ENCODE measurements around the gene LYZ. TPM values are rescaled to one million over a fixed set of nuclear protein-coding genes. Genes with fewer than 3 reads are reported as not detected.

Gene LYZ
- total and polyA plus RNA-seq, 9 of the 15 experiments (the other 6 are each of a cell fraction or from before 2014, with no cell fraction given), result 27.2 to 96.3 (median 42.1) TPM

GRCh38 chr12:69359531-69360347 lies 11.6 kb downstream of the LYZ start, which contains the start of gene YEATS4 (continued):
- TF ChIP-seq TFAP4 (CRISPR knock-in tag; IDR thresholded peaks at IDR 0.05; ENCODE audit: borderline replicate concordance) (peak; percentile 87), FOXA3 (CRISPR knock-in tag; conservative IDR thresholded peaks at IDR 0.05 in 1 of 2, IDR thresholded peaks at IDR 0.05 in 1 of 2) (no peak), U2AF1 (optimal IDR thresholded peaks at IDR 0.05; ENCODE audit: low read depth, low read length) (no peak), GMEB1 (CRISPR knock-in tag; IDR thresholded peaks at IDR 0.05) (peak; percentile 71), TEAD2 (tag; IDR thresholded peaks at IDR 0.05) (no peak), ZNF12 (CRISPR knock-in tag; IDR thresholded peaks at IDR 0.05) (0 out of 2 replicates have a peak, but pooled peaks have one; percentile 45), WHSC1 (IDR thresholded peaks at IDR 0.05; ENCODE audit: low read length) (no peak), ZHX1 (conservative IDR thresholded peaks at IDR 0.05; ENCODE audit: low read length) (no peak), MAFG (tag; conservative IDR thresholded peaks at IDR 0.05) (no peak), HDAC1 (IDR thresholded peaks at IDR 0.05) (peak in 1 of 2 experiments; percentile 87; a peak in 2 of 4 replicates), PCBP1 (IDR thresholded peaks at IDR 0.05; ENCODE audit: low read depth, low read length, poor library complexity, severe bottlenecking) (no peak), USF2 (CRISPR knock-in tag; IDR thresholded peaks at IDR 0.05) (no peak), MYC (IDR thresholded peaks at IDR 0.05; ENCODE audit: low read depth, low read length) (peak; percentile 67), MYC (CRISPR knock-in tag; IDR thresholded peaks at IDR 0.05; ENCODE audit: borderline replicate concordance, low read depth) (peak; percentile 87), ZNF830 (CRISPR knock-in tag; IDR thresholded peaks at IDR 0.05) (no peak), SFPQ (IDR thresholded peaks at IDR 0.05; ENCODE audit: low read depth, low read length) (no peak)
